Endothelial cell of umbilical vein (primary cell): Measurements from ENCODE around the gene MYO1E. TPM values are rescaled to one million over a fixed set of nuclear protein-coding genes. Genes with fewer than 3 reads are reported as not detected.
"Not testable (repeated sequence)": the region's sequence is repeated elsewhere in the genome, so short reads cannot be mapped to it uniquely, and the experiment has no call there.

Experiments used
- BruUV-seq: library from RNA; stranded (reverse); fragments of 400-500 nt; replicated peaks from 2 replicates; lab custom pipeline; 2021; lab: Mats Ljungman, UMichigan
- CTCF ChIA-PET: fragments of 300-600, 350-600 bp; sonication (Branson Sonifier 250); formaldehyde crosslinking; loops from one replicate; lab custom pipeline; 2021; ENCODE audit warnings: antibody characterized with exemption, inconsistent platforms; lab: Charles Lee
- POLR2A ChIA-PET: fragments of 300-600, 350-600 bp; sonication (Branson Sonifier 250); formaldehyde crosslinking; loops from one replicate; lab custom pipeline; 2021; ENCODE audit warnings: antibody characterized with exemption, inconsistent platforms; lab: Charles Lee
- DNase-seq: peaks from one replicate; pipeline ENCODE4 v3.0.0-alpha.2; 2011; ENCODE audit warnings: low read depth, low spot score
- FAIRE-seq: peaks from 2 replicates; lab custom pipeline; 2011; peaks lifted over from hg19 to GRCh38; lab: Jason Lieb, UNC
- H2AFZ ChIP-seq: 2 replicates; pipeline ENCODE4 v1.6.0; 2012; ENCODE audit warnings: low read depth, low read length, control low read depth, inconsistent platforms
- H3K27ac ChIP-seq: 2 replicates; pipeline ENCODE4 v1.5.1; 2011; ENCODE audit warnings: low read depth, mild to moderate bottlenecking, control low read depth, low read length, moderate library complexity; ENCODE audit not compliant: insufficient read depth
- H3K27me3 ChIP-seq, 2 experiments: 2 replicates each; pipeline versions ENCODE4 v1.6.0 to v1.6.1; 2011; ENCODE audit warnings: low read length in 2 of 2, mixed read lengths in 1 of 2; ENCODE audit not compliant: control insufficient read depth in 2 of 2, insufficient read depth in 2 of 2
- H3K36me3 ChIP-seq, 2 experiments: 2 replicates in 1 of 2; 3 replicates in 1 of 2; pipeline ENCODE4 v1.5.1; 2011; ENCODE audit warnings: low read length in 2 of 2, mild to moderate bottlenecking in 1 of 2, moderate library complexity in 1 of 2; ENCODE audit not compliant: control insufficient read depth in 2 of 2, insufficient read depth in 2 of 2; ENCODE audit errors: extremely low read depth in 1 of 2
- H3K4me1 ChIP-seq: 3 replicates; pipeline ENCODE4 v1.5.1; 2011; ENCODE audit warnings: mild to moderate bottlenecking, low read length; ENCODE audit not compliant: control insufficient read depth, insufficient read depth; ENCODE audit errors: extremely low read depth
- H3K4me2 ChIP-seq: 2 replicates; pipeline ENCODE4 v1.6.1; 2011; ENCODE audit warnings: low read length, control low read depth, mixed read lengths; ENCODE audit not compliant: insufficient read depth
- H3K4me3 ChIP-seq, 3 experiments: fragments of 200-600 bp in 1 of 3; sonication (generic), shearing (Covaris generic) in 1 of 3; replicated peaks in 1 of 3; 2 replicates each; pipeline ENCODE4 v1.5.1; 2011 to 2016; ENCODE audit warnings: control low read depth in 3 of 3, low read length in 3 of 3, mild to moderate bottlenecking in 2 of 3, inconsistent platforms in 1 of 3, low read depth in 1 of 3, moderate library complexity in 1 of 3; ENCODE audit not compliant: insufficient read depth in 1 of 3
- H3K79me2 ChIP-seq: 2 replicates; pipeline ENCODE4 v1.6.0; 2012; ENCODE audit warnings: low read length, inconsistent platforms; ENCODE audit not compliant: control insufficient read depth, insufficient read depth
- H3K9ac ChIP-seq: replicated peaks from 2 replicates; pipeline ENCODE3; 2011; ENCODE audit warnings: low read length, control low read depth; ENCODE audit not compliant: insufficient read depth; ENCODE audit errors: extremely low read depth
- H3K9me1 ChIP-seq: replicated peaks from 3 replicates; pipeline ENCODE4 v1.6.0; 2011; ENCODE audit warnings: mild to moderate bottlenecking, low read length; ENCODE audit not compliant: control insufficient read depth, insufficient read depth; ENCODE audit errors: extremely low read depth
- H3K9me3 ChIP-seq: replicated peaks from 2 replicates; pipeline ENCODE4 v1.5.1; 2012; ENCODE audit warnings: low read length, inconsistent platforms; ENCODE audit not compliant: control insufficient read depth, insufficient read depth
- H4K20me1 ChIP-seq: replicated peaks from 2 replicates; pipeline ENCODE3; 2011; ENCODE audit warnings: mild to moderate bottlenecking, low read length; ENCODE audit not compliant: control insufficient read depth, insufficient read depth; ENCODE audit errors: extremely low read depth
- CTCF ChIP-seq, 2 donors: IDR thresholded peaks; 1 replicate in 1 of 2; 2 replicates in 1 of 2; pipeline ENCODE4 v1.5.1; 2011; ENCODE audit warnings: low read length in 2 of 2, mild to moderate bottlenecking in 2 of 2, moderate library complexity in 2 of 2, control low read depth in 1 of 2, inconsistent platforms in 1 of 2, low read depth in 1 of 2; ENCODE audit not compliant: insufficient read depth in 1 of 2; ENCODE audit errors: extremely low read depth in 1 of 2
- EZH2 ChIP-seq: IDR thresholded peaks from 2 replicates; pipeline ENCODE4 v1.6.1; 2012; ENCODE audit warnings: borderline replicate concordance, low read depth, mild to moderate bottlenecking, moderate library complexity, low read length, inconsistent platforms; ENCODE audit not compliant: severe bottlenecking
- FOS ChIP-seq: IDR thresholded peaks from 2 replicates; pipeline ENCODE4 v1.6.1; 2011; ENCODE audit warnings: mild to moderate bottlenecking, low read length, moderate library complexity, borderline replicate concordance; ENCODE audit not compliant: insufficient read depth
- GATA2 ChIP-seq: IDR thresholded peaks from 2 replicates; pipeline ENCODE4 v1.7.0; 2011; ENCODE audit warnings: low read depth, mild to moderate bottlenecking, moderate library complexity, mixed read lengths, low read length; ENCODE audit not compliant: insufficient read length, insufficient read depth
- JUN ChIP-seq: IDR thresholded peaks from 2 replicates; pipeline ENCODE4 v1.6.1; 2011; ENCODE audit warnings: borderline replicate concordance, low read depth; ENCODE audit not compliant: insufficient read length, insufficient read depth
- MAX ChIP-seq: IDR thresholded peaks from 2 replicates; pipeline ENCODE4 v1.6.1; 2011; ENCODE audit not compliant: insufficient read depth, insufficient read length
- MYC ChIP-seq: IDR thresholded peaks from one replicate; pipeline ENCODE4 v1.6.1; 2011; ENCODE audit warnings: mild to moderate bottlenecking, low read depth, low read length
- POLR2A ChIP-seq: IDR thresholded peaks from 2 replicates; pipeline ENCODE4 v1.6.1; 2012; ENCODE audit warnings: low read depth, mild to moderate bottlenecking, control low read depth, low read length
- POLR2AphosphoS5 ChIP-seq: IDR thresholded peaks from 2 replicates; pipeline ENCODE4 v1.6.1; 2012; ENCODE audit warnings: low read depth, mild to moderate bottlenecking, control low read depth, low read length, moderate library complexity; ENCODE audit not compliant: insufficient read depth
- dilution Hi-C: fragments of 300-500 bp; cut with MboI; formaldehyde crosslinking; loops from one replicate; pipeline ENCODE4 v1.15.0; 2019; ENCODE audit warnings: low sequenced_read_pairs; ENCODE audit not compliant: extremely low pct_ligation_motif_present
- intact Hi-C: fragments of 100-400 bp; cut with micrococcal nuclease; formaldehyde crosslinking; loops from one replicate; pipeline ENCODE4 v1.10.0; 2022
- polyA plus RNA-seq, 4 experiments: library from polyadenylated mRNA; depleted of rRNA in 3 of 4; stranded (reverse) in 3 of 4; unstranded in 1 of 4; fragments of >200 nt; gene quantifications; 2 replicates each; pipeline versions ENCODE4 v1.2.1 to v1.2.3, GENCODE V29; 2011 to 2012; ENCODE audit warnings: missing spikeins in 1 of 4
- total RNA-seq: library from RNA; stranded (reverse); gene quantifications from 2 replicates; pipeline ENCODE4 v1.2.3, GENCODE V29; 2021

The MYO1E gene
- total and polyA plus RNA-seq, 2 donors (not counting 3 experiments of a cell fraction or from before 2014, with no cell fraction given), result 31.6 to 218 TPM

- dilution Hi-C loops (no loop called here), intact Hi-C loops (no loop called here)
- no TSS peak for BruUV-seq
Observed at GRCh38 chr15:59338414-59338813, 34.3 kb downstream of the MYO1E start.

GRCh38 chr15:59336725-59337124, 35.9 kb downstream of the MYO1E start:
- H3K9me3 ChIP-seq, dilution Hi-C loops, H3K4me1 ChIP-seq, DNase-seq, H3K9me1 ChIP-seq, intact Hi-C loops, H2AFZ ChIP-seq, H3K36me3 ChIP-seq, H3K4me3 ChIP-seq, POLR2A ChIA-PET, H3K27ac ChIP-seq, BruUV-seq, CTCF ChIA-PET, H3K27me3 ChIP-seq, H3K4me2 ChIP-seq, FAIRE-seq, H3K9ac ChIP-seq: not testable (repeated sequence)
- peaks cover 69% of the 10 kb centered on the region for H3K79me2 ChIP-seq
- peaks cover 12% of the 10 kb centered on the region for H4K20me1 ChIP-seq

More at GRCh38 chr15:59338414-59338813, 34.3 kb downstream of the MYO1E start:
- H3K9ac ChIP-seq, result no peak overlapping the region
- FAIRE-seq, result no peak
- ChIA-PET POLR2A (no interaction called here), CTCF (interaction anchor here (1.7 kb wide), 1 partner anchor 22 kb away, joined by 4 read pairs; no protein-coding TSS in a partner anchor)
- H3K27ac ChIP-seq, result no peak overlapping the region
- peaks cover 5% of the 10 kb centered on the region for H3K4me1 ChIP-seq
- no peak overlapping the region for H3K4me3 ChIP-seq
- no peaks in the 10 kb centered on the region for H3K36me3 ChIP-seq
- H4K20me1 ChIP-seq, result peaks cover 10% of the 10 kb centered on the region
- DNase-seq, result no peak
- peaks cover 57% of the 10 kb centered on the region for H3K79me2 ChIP-seq
- no peak overlapping the region for H2AFZ ChIP-seq
- no peaks in the 10 kb centered on the region for H3K9me3 ChIP-seq
- no peak overlapping the region for H3K4me2 ChIP-seq
- H3K27me3 ChIP-seq, result no peaks in the 10 kb centered on the region
- no peak for TF ChIP-seq POLR2A
- TF ChIP-seq EZH2, result no peak
- TF ChIP-seq MAX, result no peak
- no peak for TF ChIP-seq JUN
- TF ChIP-seq FOS, result no peak
- TF ChIP-seq GATA2, result no peak
- no peak for TF ChIP-seq MYC
- TF ChIP-seq POLR2AphosphoS5, result no peak
- TF ChIP-seq CTCF (IDR thresholded peaks at IDR 0.05; ENCODE audit: extremely low read depth in 1 of 2, insufficient read depth in 1 of 2, low read depth in 1 of 2, low read length in 2 of 2), result no peak
- no peaks in the 10 kb centered on the region for H3K9me1 ChIP-seq
